NCI-H187 (cell line): ENCODE data around the gene PCARE.

Experiments used
- DNase-seq, 2 experiments: peaks; one replicate each; lab custom pipeline; 2025; lab: John Stamatoyannopoulos, UW

Gene PCARE

DNA sequence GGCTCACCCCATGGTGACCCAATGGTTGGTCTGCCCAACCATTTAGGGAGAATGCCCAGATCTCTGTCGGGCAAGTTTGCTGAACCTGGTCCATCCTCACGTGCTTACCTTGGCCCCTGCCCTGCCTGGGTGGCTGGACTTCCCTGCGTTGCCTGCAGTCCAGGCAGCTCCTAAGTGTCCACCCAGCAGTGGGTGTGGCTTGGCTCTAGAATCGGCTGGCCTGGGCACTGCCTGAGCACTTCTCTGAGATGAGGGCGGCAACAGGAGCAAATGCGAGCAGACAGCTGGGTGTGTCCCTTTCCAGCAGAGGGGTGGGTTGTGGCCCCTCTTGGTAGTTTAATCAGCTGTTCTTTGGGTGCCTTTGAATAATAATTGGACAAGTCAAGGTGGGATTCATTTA, 11.3 kb downstream of the PCARE start:
- DNase-seq, result no peak

DNA sequence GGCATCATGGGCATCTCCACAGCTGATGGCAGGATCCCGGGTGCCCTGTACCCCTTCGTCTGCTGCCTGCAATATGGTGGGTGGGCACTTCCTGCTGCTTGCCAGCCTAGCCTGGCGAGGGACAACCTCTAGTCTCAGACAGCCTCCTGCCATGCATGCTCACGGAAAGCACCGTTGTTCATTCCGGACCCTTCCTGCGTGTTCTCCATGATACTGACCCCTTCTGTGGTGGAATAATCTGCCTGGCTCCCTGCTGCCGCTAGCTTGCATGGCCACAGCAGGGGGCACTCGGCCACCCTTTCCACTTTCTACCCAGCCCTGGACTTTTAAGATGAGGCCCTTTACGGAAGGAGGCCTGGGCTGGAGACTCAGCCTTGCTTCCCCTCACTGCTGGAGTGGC, 12.0 kb downstream of the PCARE start:
- no peak for DNase-seq

DNA sequence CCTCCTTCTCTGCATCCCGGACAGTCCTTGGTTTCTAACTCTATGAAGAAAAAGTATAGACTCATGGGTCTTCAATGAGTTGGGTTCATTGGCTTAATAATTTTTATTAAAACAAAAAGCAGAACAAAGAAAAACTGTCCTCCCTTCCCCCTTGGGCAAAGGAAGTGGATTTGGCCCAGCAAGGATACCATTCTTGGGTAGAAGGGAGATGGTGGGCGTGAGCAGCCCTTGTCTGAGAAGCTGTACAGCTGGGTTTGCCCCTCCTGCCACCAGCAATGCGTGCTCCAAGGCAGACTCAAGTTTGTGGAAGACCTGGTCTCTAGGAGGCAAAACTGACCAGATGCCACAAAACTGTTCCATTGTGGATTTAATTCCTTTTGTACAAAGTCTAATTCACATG, 12.7 kb downstream of the PCARE start:
- DNase-seq, result no peak

DNA sequence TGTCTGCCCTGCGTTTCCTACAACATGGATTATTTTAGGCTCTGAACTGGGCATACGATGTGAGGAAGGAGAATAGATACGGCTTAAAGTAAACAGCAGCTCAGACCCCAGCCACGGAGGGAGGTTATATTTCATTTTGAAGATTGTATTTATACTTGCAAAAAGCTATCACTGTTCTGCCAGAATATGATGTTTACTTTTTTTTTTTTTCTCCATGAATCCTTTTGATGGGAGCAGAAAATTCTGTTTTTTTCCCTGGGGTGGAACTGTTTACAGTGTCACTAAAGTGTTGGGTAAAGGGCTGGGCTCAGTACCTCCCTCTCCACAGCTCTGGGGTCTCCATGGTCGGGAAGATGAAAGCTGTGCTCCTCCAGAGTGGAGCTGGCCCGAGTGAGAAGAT, 13.1 kb downstream of the PCARE start:
- no peak for DNase-seq

DNA sequence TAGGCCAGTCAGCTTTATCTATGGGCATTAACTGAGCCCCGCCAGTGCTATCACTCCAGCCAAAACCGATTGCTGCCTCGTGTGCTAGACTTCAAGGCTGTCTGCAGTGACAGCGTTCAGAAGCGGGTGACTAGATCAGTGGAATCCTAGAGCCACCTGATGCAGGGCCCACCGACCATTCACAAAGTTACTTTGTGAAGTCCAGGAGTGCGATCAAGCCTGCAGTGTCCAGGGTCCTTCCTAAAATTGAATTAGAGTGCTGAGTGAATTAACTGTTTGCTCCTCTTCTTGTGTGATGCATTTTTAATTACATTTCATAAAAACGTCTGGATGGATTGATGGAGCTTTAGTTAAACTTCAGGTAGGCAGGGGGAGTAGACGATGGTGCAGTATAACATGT, 13.9 kb downstream of the PCARE start:
- no peak for DNase-seq

DNA sequence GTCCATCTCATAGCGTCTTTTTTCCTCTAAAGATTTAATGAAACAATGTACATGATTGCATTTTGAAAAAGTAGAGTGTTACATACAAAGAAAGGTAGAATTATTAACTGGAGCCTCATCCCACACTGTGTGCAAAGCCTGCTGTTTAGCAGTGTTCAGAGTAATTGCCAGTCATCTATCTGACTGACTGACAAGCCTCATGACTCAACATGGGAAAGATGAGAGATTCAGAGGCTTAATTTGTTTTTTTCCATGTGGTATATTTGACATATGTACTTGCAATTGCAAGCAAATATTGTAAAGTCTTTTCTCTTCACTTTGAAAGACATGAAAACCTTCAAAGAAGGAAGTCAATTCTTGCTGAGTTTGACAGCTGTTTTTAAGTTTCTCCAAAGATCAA, 14.7 kb downstream of the PCARE start:
- no peak for DNase-seq

DNA sequence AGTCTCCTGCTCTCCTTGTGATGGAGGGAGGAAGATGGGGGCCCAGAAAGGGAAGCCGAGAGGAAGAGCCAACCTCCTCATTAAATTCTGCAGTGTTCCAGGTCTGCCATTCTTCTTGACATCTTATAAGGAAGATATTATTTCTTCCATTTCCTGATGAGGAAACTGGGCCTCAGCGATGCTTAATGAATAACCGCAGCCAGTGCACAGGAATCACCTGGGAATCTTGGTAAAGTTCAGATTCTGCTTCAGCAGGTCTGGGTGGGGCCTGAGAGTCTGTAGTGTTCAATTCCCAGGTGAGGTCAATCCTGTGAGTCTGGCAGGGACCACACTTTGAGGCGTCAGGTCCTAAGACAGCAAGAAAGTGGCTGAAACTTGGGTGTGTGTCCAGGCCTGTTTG, 17.3 kb downstream of the PCARE start:
- DNase-seq, result no peak

DNA sequence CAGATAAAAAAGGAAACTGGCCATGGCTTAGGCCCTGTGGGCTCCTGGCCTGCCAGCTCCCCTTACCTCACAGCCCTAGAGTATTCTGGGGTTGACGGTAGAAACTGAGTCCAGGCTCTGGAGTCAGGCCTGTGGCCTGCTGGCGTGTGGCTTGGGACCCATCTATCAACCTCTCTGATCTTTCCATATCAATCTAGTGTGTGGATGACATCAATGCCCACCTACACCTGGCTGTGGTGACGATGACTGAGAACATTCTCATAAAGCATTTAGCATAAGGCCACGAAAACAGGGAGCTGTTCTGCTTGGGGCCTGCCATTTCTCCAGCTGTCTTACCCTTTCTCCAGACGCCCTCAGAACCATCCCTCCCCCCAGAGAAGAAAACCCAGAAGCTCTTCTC, 17.9 kb downstream of the PCARE start:
- DNase-seq, result no peak

DNA sequence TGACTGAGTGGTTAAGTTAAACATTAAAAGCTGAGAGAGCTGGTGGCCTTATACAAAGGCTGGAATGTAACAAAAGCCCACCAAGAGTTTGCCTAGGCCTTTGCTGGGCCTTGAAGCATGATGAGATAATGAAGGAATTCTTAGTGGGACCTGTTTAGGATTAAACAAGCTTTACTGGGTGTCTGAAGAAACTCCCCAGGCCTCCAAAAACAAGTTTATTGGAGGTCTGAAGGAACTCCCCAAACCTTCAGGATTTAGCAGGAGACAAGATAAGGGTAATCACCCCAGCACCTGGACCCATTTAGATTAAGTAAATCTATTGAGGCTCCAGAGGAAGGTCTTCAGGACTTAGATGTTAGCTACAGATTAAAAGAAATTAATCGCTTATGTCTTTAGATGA, 18.7 kb downstream of the PCARE start:
- no peak for DNase-seq

DNA sequence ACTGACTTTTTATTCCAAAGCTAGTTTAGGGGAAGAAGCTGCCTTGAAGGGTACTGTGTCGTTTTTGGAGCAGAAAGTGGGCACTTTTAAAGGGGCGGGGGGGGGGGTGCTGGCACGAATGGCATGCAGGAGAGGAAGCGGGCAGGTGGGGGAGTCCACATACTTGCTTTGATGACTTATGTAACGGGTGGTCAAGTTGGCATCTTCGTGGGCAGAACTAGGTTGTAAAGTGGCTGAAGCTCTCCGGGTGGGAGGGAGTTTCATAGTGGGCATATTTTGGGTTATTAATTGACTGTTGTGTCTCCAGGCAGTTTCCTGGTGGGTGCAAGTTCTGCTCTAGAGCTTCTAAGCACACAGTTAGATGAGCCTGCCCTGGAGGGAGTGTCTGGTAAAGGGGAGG, 19.9 kb downstream of the PCARE start:
- no peak for DNase-seq

DNA sequence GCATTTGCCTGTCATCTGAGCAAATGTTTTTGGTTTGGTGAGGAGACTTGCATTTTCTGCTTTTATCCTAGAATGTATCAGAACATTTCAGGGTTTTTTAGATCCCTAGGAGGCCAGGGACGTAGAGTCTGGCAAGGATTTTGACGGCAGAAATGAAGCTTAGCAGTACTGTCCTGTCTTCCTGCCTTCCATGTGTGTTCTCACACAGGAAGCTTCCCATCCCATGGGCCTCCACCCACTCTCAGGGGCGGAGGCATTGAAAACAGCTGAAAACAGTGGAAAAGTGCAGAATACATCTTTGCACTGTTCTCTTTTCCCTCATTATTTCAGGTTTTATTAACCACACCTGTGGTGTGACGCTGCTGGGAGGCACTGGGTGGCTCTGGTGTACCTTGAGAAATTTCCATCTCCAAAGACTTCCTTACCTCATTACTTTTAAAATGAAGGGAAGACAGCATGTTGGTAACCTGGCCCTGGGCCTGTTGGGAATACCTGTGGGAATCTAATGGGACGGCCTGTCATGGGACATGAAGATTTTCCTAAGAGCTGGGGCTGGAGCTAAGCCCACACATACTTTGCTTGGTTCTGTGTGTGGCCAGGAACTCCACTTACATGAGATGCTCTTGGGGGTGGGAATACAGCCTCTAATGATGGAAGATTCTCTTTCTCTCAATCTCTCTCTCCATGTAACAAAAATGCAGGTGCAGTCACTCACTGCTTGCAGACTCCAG, 20.5 kb downstream of the PCARE start:
- DNase-seq, result no peak

DNA sequence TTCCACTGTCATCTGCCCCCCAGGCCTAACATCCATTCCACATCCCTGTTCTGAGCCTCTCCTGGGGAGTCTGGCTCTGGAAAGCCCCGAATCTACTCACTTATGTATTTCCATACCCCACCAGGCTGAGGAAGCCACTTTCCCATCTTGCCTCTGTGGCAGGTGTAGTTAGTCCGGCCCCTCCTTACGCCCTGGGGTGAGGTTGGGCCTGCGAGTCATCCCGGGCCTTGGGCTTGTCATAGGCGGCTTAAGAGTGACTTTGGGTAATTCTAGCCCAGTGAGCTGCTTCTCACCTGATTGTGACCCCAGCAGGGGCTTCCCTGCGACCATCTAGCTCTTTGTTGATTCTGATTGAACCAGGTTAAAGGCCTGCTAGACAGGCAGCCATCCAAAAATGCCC, 21.1 kb downstream of the PCARE start:
- no peak for DNase-seq

DNA sequence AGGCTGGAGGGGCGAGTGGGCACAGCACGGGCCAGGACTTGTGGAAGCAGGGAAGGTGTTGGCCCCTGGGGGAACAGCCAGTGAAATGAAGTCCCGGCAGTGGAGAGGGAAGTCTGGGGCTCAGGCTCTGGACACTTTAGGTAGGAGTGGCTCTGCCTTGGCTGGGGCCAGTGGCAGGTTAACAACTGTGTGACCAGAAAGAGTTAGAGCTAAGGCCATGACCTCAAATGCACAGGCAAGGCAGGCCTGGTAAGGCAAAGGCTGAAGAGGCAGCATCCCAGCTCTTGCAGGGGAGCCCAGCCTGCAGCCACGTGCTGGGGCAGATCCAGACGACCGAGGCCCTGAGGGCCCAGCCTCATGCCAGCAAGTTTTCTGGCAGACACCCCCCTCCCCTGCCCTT, 21.5 kb downstream of the PCARE start:
- DNase-seq, result no peak

DNA sequence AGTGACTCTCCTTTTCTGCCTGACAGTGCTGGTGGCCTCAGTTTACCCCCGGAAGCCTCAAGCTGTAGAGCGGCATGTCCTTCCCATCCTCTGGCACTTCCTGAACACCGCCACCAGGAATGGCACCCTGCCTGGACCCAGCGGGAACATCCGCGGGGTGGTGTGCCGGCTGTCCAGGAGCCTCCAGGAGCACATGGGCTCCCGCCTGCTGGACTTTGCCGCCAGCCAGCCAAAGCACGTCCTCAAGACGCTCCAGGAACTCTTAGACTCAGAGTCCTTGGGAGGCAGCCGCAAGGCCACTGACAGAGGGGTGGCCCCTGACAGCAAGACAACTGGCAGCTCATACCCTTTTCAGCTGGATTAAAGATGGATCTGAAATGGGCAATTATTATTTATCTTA, 22.6 kb downstream of the PCARE start:
- no peak for DNase-seq

DNA sequence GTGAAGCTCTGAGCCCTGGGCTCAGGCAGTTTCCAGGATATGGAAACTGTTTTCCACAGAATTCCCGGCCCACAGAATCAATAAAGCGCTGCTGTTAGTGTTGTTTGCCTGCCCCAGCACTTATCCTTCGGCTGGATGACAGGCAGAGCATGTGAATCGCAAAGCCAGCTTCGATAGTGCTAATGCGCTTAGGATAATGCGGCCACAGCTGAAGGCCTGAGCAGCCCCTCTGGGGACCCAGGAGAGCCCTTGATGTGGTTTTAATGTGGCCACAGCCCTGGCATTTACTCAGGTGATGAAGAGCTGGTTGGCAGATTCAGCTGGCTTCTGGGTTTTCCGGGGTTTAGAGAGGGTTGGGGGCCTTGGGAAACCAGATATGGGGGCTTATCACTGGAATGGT, 23.7 kb downstream of the PCARE start:
- peak; percentile 91 to 92 for DNase-seq

DNA sequence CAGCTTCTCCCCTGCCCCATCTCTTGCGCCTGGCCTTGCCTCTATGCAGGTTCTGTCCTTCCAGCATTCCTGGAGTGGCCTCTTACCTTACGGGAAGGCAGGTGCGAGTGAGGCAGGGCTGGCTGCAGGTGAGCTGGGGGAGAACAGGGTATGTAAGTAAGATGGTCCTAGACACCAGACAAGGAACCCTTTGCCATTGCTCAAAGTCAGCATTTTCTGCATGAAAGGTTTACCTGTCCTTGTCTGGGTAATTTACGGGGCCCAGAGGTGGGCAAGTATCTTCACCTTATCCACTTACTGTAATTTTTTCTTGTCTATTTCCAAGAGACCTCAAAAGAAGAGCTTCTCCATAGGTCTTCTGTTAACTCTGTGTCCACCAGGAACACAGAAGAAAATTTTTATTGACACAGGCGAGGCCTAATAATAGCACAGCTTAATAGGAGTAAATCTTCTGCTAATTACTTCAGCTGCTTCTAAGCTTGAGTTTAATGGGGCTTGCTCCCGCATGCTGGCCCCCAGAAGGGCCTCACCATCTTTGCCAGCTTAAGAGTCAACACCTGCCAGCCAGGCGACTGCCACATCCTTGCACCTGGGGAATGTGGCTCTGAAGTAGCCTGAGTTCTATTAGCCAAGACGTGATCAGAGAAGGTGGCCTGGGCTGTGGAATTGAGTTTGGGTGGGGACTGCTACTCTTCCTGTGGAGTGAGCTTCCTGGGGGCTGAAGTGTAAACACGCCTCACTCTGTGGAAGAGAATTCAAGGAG, 27.1 kb downstream of the PCARE start:
- no peak for DNase-seq

DNA sequence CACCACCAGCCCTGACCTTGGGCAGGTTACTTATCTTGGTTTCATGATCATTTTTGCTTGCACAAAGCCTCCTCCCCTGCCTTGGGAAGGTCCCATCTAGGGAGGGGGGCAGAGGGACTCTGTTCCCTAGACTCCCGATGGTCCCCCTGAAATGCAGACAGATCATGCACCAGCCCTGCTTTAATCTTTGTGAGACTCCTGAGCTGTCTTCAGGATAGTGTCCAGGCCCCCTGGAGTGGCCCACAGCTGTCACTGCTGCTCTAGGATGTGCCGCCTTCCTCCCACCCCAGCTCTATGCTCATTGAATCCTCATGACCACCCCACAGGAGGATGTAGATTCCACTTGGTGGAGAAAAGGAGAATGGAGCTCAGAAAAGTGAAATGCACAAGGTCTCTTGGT, 28.0 kb downstream of the PCARE start:
- no peak for DNase-seq

DNA sequence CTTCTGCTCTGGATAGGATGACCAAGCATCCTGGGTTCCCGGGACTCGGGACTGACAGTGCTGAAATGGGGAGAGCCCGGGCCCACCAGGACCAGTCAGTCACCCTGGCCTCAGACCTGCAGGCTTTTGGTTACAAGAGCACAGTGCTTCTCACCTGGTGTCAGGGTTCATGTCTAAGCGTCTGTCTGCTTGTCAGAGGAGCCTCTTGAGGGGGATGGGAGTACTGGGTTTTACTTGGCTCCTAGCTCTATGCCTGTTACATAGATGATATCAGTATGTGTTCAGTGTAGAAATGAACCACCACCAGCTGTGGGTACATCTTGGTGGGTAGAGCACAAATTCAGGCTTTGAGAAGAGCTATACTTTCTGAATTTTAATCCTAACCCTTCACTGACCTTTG, 29.9 kb downstream of the PCARE start:
- no peak for DNase-seq

DNA sequence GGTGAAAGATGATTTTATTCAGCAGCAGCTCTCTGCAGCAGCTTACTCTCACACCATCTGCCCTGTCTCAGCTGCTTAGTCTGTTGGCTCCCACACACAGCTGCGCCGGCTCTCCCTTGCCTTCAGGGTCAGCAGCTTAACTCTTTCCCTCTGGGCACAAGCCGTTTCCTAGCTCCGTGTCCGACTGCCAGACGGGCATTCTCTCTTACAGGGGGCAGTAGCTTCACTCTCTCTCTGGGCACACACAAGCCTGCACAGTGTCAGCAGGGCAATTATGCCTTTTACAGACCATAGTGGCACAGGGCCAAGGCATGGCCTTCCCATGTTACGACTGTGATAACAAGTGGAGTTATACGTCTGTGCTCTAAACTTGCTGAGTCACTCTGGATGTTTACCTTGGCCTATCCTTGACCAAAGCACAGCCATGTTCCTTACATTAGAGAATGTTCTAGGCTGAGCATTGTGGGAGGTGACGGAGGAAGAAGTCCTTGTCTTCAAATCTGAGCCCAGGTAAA, 31.7 kb downstream of the PCARE start:
- DNase-seq, result no peak

DNA sequence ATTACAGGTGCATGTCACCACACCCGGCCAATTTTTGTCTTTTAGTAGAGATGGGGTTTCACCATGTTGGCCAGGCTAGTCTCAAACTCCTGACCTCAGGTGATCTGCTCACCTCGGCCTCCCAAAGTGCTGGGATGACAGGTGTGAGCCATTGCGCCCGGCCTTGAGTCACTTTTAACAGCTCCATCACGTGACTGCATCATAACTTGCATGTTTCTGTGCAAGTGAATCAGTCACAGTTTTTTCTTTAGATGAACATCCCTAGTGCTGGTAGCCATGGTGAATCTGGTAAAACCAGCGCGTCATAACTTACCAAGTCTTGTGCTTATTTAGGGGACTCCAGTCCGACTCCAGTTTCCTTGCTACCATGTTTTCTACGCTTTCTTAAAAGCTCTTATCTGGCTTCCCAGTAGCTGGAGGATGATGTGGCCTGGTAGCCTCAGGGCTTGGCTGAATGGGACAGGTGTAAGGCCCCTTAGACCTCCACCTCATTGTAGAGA, 33.1 kb downstream of the PCARE start:
- DNase-seq, result no peak

DNA sequence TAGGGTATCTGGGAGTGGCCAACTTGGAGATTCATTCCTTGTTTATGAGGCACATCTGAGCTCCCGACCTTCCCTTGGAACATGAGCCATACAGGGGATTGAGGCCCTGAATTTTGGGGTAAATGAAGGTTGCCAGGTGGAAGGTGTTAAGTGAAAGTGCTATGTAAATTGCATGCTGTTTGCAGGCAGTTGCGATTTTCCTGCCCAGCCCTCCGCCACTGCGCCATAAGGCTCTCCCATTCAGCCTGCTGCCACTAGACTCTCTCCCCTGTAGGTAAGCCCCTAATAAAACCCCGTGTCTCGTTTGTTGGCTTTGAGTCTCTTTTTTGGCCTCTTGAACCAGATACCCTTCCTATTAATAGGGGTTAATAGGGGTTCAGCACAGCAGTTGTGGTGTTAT, 33.8 kb downstream of the PCARE start:
- DNase-seq, result no peak

DNA sequence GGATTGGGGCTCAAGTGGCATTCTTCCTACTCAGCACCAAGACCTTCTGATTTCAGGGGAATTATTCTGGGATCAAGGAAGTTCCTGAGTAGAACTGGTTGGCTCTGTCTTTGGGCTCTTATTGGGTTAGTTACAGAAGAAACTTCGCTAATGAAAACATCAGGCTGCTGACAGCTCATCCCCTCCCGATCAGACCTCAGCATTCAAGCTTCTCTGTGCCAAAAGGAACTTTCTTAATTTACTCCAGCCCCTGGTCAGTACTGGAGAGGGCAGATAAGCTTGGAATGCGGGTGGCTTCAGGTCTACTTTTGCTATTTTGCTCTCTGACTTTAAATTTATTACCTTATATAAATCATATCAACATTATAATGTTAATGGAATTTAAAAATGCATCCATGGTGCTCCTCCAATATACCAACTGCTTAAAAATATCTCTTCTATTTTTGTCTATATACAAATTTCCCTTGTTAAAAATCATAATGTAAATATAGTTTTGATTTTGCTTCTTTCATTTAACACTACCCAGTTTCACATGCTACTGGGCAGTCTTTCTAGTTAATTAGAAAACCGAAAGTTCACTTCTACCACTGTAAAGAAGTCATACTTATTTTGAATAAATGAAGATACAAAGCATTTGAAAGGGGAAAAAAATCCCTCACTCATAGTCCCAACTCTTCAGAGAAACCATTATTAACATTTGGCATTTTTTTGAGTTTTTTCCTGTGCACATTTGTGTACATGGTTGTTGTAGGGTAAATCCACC, 34.4 kb downstream of the PCARE start:
- DNase-seq, result no peak
